Liver (tissue), 9 donors: ENCODE measurements around the gene SSR3. TPM values are rescaled to one million over a fixed set of nuclear protein-coding genes. Genes with fewer than 3 reads are reported as not detected.

Experiments
- DNase-seq: peaks from one replicate; pipeline ENCODE4 v3.0.0-alpha.2; 2017; ENCODE audit warnings: low spot score
- H3K27ac ChIP-seq, 2 donors: one replicate each; pipeline ENCODE4 v1.7.0; 2013; ENCODE audit warnings: inconsistent platforms in 2 of 2, low read length in 2 of 2, control low read depth in 1 of 2, low read depth in 1 of 2, mild to moderate bottlenecking in 1 of 2
- H3K27me3 ChIP-seq, 4 donors: one replicate each; pipeline versions ENCODE4 v1.6.1 to v1.7.0; 2013; ENCODE audit warnings: low read length in 3 of 4, inconsistent platforms in 1 of 4, mild to moderate bottlenecking in 1 of 4, moderate library complexity in 1 of 4; ENCODE audit not compliant: control insufficient read depth in 4 of 4, insufficient read depth in 4 of 4
- H3K36me3 ChIP-seq, 4 donors: one replicate each; pipeline versions ENCODE4 v1.6.1 to v1.7.0; 2013; ENCODE audit warnings: low read length in 3 of 4, mild to moderate bottlenecking in 3 of 4, low read depth in 1 of 4, moderate library complexity in 1 of 4; ENCODE audit not compliant: control insufficient read depth in 4 of 4, insufficient read depth in 3 of 4
- H3K4me1 ChIP-seq, 4 donors: one replicate each; pipeline versions ENCODE4 v1.6.1 to v1.7.0; 2013; ENCODE audit warnings: low read length in 3 of 4, mild to moderate bottlenecking in 3 of 4, moderate library complexity in 1 of 4; ENCODE audit not compliant: control insufficient read depth in 4 of 4, insufficient read depth in 4 of 4
- H3K4me3 ChIP-seq, 3 donors: one replicate each; pipeline versions ENCODE4 v1.6.1 to v1.7.0; 2013; ENCODE audit warnings: low read length in 3 of 3, control low read depth in 1 of 3, low read depth in 1 of 3, mild to moderate bottlenecking in 1 of 3
- H3K9ac ChIP-seq, 2 donors: one replicate each; pipeline ENCODE4 v1.7.0; 2013; ENCODE audit warnings: low read length in 2 of 2, mild to moderate bottlenecking in 2 of 2, moderate library complexity in 2 of 2, control low read depth in 1 of 2, low read depth in 1 of 2
- H3K9me3 ChIP-seq, 4 donors: one replicate each; pipeline versions ENCODE4 v1.6.1 to v1.7.0; 2013; ENCODE audit warnings: low read length in 3 of 4; ENCODE audit not compliant: control insufficient read depth in 4 of 4
- CTCF ChIP-seq: fragments of 150-350 bp; IDR thresholded peaks from 2 replicates; pipeline ENCODE4 v1.5.1; 2017; ENCODE audit warnings: improper control_type of control experiment, low read depth, low read length; ENCODE audit not compliant: missing input control
- EGR1 ChIP-seq, 2 donors: IDR thresholded peaks; 2 replicates each; pipeline ENCODE4 v1.6.1; 2016 to 2018; ENCODE audit warnings: antibody characterized with exemption in 2 of 2, low read depth in 2 of 2
- FOXA1 ChIP-seq: IDR thresholded peaks from 2 replicates; pipeline ENCODE4 v1.6.1; 2016; ENCODE audit warnings: antibody characterized with exemption
- FOXA2 ChIP-seq: IDR thresholded peaks from 2 replicates; pipeline ENCODE4 v1.6.1; 2016; ENCODE audit warnings: antibody characterized with exemption
- GABPA ChIP-seq, 2 donors: IDR thresholded peaks in 1 of 2; conservative IDR thresholded peaks in 1 of 2; 2 replicates each; pipeline ENCODE4 v1.6.1; 2016; ENCODE audit warnings: antibody characterized with exemption in 2 of 2, mild to moderate bottlenecking in 1 of 2, moderate library complexity in 1 of 2
- HNF4A ChIP-seq, 2 donors: conservative IDR thresholded peaks; 2 replicates each; pipeline ENCODE4 v1.6.1; 2016; ENCODE audit warnings: antibody characterized with exemption in 2 of 2, mild to moderate bottlenecking in 2 of 2
- JUND ChIP-seq, 2 donors: IDR thresholded peaks; 2 replicates each; pipeline ENCODE4 v1.6.1; 2016; ENCODE audit warnings: antibody characterized with exemption in 2 of 2
- NR2F2 ChIP-seq: IDR thresholded peaks from 2 replicates; pipeline ENCODE4 v1.6.1; 2016; ENCODE audit warnings: antibody characterized with exemption
- RAD21 ChIP-seq, 2 donors: IDR thresholded peaks; 2 replicates each; pipeline ENCODE4 v1.6.1; 2016; ENCODE audit warnings: antibody characterized with exemption in 2 of 2, mild to moderate bottlenecking in 2 of 2
- SP1 ChIP-seq: IDR thresholded peaks from 2 replicates; pipeline ENCODE4 v1.6.1; 2018; ENCODE audit warnings: antibody characterized with exemption, mild to moderate bottlenecking
- TAF1 ChIP-seq: conservative IDR thresholded peaks from 2 replicates; pipeline ENCODE4 v1.6.1; 2016; ENCODE audit warnings: antibody characterized with exemption, mild to moderate bottlenecking
- WGBS: extraction: QIAGEN DNeasy Blood & Tissue Kit; methylation state at CpG from one replicate; pipeline ENCODE4 v1.1.7; 2013; 5-methylcytosine and 5-hydroxymethylcytosine counted together
- polyA plus RNA-seq, 2 donors: library from polyadenylated mRNA; stranded (reverse) in 1 of 2; unstranded in 1 of 2; fragments of 200-250 nt in 1 of 2; fragments of >200 nt in 1 of 2; fragmentation: Nextera tagmentation in 1 of 2; extraction: Ambion mirVana in 1 of 2; gene quantifications; one replicate each; pipeline versions ENCODE4 v1.2.1 to v1.2.3, GENCODE V29; 2013 to 2015
- total RNA-seq, 2 donors: library from RNA; depleted of rRNA; stranded (reverse); fragments of >200 nt; gene quantifications; one replicate each; pipeline ENCODE4 v1.2.3, GENCODE V29; 2014
- TF ChIP-seq, protein P1 (sequence below): IDR thresholded peaks from 2 replicates; pipeline ENCODE4 v1.6.1; 2016; ENCODE audit warnings: antibody characterized with exemption
- TF ChIP-seq, protein P2 (sequence below): IDR thresholded peaks from 2 replicates; pipeline ENCODE4 v1.6.1; 2016; ENCODE audit warnings: antibody characterized with exemption
- TF ChIP-seq, protein P3 (sequence below): IDR thresholded peaks from 2 replicates; pipeline ENCODE4 v1.6.1; 2016; ENCODE audit warnings: antibody characterized with exemption
- donor health status: healthy.
- donor health status: healthy.
- donor health status: healthy.
- donor health status: healthy.
- donor health status: healthy.

The SSR3 gene
- total and polyA plus RNA-seq, 4 donors, result 63.7 to 168 (median 115) TPM

- DNase-seq, result no peak
Observed at GRCh38 chr3:156559321-156559720, 4.4 kb upstream of the SSR3 start.

DNA sequence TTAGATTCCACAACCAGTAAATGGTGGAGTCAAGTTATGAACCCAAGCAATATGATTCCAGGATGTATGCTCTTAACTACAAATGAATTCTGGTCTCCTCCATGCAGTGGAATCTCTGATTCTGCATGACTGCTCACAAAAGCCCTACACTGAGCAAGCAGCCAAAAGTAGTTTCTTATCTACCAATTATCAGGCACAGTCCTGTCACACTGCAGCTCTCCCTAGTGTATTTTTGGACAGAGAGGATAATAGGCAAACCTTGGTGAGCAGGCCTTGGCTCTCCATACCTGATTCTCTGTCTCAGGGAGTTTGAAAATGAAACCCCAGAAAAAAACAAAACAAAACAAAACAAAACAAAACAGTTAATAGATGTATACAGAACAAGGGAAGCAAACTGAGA lies 3.5 kb upstream of the SSR3 start:
- TF ChIP-seq CTCF (no peak), JUND (IDR thresholded peaks at IDR 0.05) (no peak), GABPA (IDR thresholded peaks at IDR 0.05 in 1 of 2, conservative IDR thresholded peaks at IDR 0.05 in 1 of 2) (no peak), SP1 (no peak), RAD21 (IDR thresholded peaks at IDR 0.05) (no peak), FOXA1 (no peak), HNF4A (conservative IDR thresholded peaks at IDR 0.05) (no peak)
- TF ChIP-seq, protein P1, sequence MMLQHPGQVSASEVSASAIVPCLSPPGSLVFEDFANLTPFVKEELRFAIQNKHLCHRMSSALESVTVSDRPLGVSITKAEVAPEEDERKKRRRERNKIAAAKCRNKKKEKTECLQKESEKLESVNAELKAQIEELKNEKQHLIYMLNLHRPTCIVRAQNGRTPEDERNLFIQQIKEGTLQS, result no peak
- TF ChIP-seq, protein P2, sequence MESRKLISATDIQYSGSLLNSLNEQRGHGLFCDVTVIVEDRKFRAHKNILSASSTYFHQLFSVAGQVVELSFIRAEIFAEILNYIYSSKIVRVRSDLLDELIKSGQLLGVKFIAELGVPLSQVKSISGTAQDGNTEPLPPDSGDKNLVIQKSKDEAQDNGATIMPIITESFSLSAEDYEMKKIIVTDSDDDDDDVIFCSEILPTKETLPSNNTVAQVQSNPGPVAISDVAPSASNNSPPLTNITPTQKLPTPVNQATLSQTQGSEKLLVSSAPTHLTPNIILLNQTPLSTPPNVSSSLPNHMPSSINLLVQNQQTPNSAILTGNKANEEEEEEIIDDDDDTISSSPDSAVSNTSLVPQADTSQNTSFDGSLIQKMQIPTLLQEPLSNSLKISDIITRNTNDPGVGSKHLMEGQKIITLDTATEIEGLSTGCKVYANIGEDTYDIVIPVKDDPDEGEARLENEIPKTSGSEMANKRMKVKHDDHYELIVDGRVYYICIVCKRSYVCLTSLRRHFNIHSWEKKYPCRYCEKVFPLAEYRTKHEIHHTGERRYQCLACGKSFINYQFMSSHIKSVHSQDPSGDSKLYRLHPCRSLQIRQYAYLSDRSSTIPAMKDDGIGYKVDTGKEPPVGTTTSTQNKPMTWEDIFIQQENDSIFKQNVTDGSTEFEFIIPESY, result no peak
- Histone ChIP-seq H3K4me1 (peaks cover 0 to 22% (median 11%) of the 10 kb centered on the region in 4 donors), H3K4me3 (no peak overlapping the region), H3K36me3 (no peaks in the 10 kb centered on the region), H3K27ac (no peak overlapping the region), H3K9me3 (no peaks in the 10 kb centered on the region), H3K9ac (no peak overlapping the region), H3K27me3 (no peaks in the 10 kb centered on the region)
- no peak for DNase-seq

More at GRCh38 chr3:156559321-156559720, 4.4 kb upstream of the SSR3 start:
- Histone ChIP-seq H3K9ac (no peak overlapping the region), H3K4me3 (no peak overlapping the region), H3K9me3 (no peaks in the 10 kb centered on the region), H3K36me3 (no peaks in the 10 kb centered on the region), H3K27ac (no peak overlapping the region), H3K4me1 (peaks cover 0 to 15% (median 7%) of the 10 kb centered on the region in 4 donors), H3K27me3 (no peaks in the 10 kb centered on the region)
- TF ChIP-seq FOXA2, result no peak
- no peak for TF ChIP-seq SP1
- no peak for TF ChIP-seq NR2F2
- no peak for TF ChIP-seq EGR1 (IDR thresholded peaks at IDR 0.05; ENCODE audit: low read depth in 2 of 2)
- no peak for TF ChIP-seq GABPA (IDR thresholded peaks at IDR 0.05 in 1 of 2, conservative IDR thresholded peaks at IDR 0.05 in 1 of 2)
- 45% methylated on average over 1 of the region's 1 CpG for WGBS

DNA sequence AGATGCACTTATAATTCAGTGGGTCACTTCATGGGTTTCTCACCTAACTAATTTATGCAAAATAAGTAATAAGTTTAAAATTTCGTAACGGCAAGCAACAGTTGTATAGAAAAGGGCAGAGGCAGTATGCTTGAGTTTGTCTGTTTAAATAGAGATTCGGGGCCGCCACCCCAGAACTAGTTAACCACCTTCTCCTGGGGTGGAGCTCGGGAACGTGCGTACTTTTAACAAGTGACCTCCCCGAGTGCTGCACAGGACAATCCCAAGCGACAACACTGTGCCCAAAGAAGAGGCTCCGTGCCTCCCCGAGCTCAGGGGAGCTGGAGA lies 439 bp downstream of the SSR3 start:
- Histone ChIP-seq H3K36me3 (peaks cover 1 to 12% (median 4%) of the 10 kb centered on the region in 4 donors), H3K27me3 (no peaks in the 10 kb centered on the region), H3K9ac (peak overlapping the region; percentile 75 to 98), H3K4me1 (peaks cover 7 to 33% (median 10%) of the 10 kb centered on the region in 4 donors), H3K4me3 (peak overlapping the region; percentile 88 to 98 (median 88)), H3K27ac (peak overlapping the region; percentile 90 to 93), H3K9me3 (no peaks in the 10 kb centered on the region)
- under 1% methylated on average over 11 of the region's 11 CpGs for WGBS
- TF ChIP-seq FOXA2, result no peak
- TF ChIP-seq, protein P1, result no peak
- TF ChIP-seq RAD21 (IDR thresholded peaks at IDR 0.05), result no peak
- no peak for TF ChIP-seq CTCF
- TF ChIP-seq, protein P3, sequence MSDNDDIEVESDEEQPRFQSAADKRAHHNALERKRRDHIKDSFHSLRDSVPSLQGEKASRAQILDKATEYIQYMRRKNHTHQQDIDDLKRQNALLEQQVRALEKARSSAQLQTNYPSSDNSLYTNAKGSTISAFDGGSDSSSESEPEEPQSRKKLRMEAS, result no peak
- no peak for TF ChIP-seq TAF1
- no peak for TF ChIP-seq JUND (IDR thresholded peaks at IDR 0.05)
- no peak for DNase-seq
